Measurements from ENCODE around the gene HEXIM1.
"Not testable (repeated sequence)": the region's sequence is repeated elsewhere in the genome, so short reads cannot be mapped to it uniquely, and the experiment has no call there.

Gene HEXIM1

DNA sequence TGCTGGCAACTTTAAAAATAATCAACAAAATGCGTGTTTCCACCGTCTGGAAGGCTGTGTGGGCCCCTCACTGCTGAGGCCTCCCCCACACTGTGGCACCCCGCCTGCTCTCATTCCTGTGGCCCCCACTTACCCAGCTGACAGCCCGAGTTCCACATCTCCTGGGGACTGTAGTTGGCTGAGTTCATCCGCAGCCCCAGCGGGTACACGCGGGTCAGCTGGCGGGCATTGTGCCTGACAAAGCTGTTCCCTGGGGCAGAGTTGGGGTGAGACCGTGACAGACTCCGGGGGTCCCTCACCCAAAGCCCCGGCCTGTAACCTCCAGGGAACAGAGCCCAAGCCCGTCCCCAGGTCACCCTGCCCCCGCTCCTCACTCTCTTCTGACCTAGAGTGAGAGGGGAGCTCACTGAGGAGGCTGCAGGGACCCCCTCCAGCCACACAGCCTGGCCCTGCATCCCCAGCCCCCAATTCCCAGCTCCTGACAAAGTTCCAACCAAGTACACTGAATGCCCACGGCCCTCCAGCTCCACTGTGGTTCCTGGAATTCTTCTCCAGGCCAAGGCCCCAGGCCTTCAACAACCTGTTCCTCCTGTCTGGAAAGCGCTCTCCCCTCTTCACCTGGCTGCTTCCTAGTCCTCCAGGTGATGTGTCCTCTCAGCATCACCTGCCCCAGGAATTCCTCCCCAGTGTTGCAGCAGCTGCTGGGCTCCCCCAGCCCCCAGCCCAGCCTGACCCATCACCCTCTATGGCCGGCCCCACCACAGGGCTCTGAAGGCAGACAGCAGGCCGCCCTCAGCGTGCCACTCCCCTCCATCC lies 34.0 kb upstream of the HEXIM1 start:
- DNase-seq (ENCODE audit: low spot score) = no peak

DNA sequence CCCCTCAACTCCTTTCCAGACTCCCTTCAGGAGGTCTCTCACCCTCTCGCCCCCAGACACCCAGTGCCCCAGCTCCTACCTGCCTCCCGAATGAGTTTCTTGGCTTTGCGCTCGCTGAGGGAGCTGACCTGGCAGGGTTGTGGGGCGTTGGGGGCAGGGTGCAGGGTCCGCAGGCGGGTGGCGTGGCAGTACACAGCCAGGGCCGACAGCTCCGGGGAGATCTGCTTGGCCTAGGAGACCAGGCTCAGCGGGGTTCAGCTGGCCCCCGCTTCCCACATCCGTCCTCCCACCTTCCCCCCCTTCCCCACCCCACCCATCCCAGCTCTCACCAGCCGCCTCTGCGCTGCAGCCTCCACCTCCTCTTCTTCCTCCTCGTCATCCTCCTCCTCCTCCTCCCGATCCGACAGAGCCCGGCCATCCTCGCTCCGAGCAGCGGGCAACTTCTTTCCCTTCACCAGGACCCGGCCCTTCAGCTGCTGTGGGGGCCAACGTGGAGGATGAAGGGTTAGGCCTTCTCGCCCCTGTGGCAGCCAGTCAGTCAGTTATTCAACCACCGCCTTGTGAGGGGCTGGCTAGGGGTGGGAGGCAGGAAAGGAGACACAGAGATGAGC lies 33.2 kb upstream of the HEXIM1 start:
- DNase-seq (ENCODE audit: low spot score) = no peak

DNA sequence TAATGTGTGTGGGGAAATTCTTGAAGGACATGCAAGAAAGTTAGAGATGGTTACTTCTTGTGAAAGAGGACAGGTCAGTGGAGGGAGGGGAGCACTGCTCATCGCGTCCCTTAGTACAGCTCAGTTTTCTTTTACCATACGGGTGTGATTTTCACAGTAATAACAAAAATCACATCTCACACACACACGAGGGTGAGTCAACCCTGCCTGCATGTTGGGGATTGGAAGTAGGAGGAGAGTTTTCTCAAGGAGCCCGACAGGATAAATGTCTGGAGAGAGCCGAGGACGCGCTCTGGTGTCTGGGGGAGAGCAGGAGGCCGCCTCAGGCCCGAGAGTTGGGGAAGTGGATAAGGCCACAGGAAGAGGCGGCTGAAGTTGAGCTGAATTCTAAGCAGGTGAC lies 32.4 kb upstream of the HEXIM1 start:
- DNase-seq (ENCODE audit: low spot score) = no peak

DNA sequence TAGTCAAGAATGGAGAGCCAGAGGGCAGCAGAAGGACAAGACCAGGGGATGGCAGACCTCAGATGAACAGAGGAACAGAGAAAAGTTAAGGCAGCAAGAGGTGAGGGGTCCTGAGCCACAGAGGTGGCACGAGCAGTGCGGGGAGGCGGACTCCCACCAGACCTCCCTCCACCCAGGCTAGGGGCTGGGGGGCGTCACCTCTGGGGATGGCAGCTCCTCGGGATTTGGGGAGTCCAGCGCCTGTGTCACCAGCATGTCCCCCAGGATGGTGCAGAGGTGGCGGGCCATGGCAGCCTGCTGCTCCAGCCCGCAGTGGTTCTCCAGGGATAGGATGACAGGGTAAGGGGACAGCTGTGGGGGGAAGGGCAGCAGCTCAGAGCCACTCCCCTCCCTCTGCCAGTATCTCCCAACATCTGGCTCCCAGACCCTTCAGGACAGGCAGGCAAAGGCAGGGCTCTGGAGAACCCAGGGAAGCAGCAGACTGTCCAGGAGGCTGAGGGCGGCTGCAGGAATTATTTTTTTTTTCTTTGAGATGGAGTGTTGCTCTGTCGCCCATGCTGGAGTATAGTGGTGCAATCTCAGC lies 31.8 kb upstream of the HEXIM1 start:
- DNase-seq (ENCODE audit: low spot score) = no peak

DNA sequence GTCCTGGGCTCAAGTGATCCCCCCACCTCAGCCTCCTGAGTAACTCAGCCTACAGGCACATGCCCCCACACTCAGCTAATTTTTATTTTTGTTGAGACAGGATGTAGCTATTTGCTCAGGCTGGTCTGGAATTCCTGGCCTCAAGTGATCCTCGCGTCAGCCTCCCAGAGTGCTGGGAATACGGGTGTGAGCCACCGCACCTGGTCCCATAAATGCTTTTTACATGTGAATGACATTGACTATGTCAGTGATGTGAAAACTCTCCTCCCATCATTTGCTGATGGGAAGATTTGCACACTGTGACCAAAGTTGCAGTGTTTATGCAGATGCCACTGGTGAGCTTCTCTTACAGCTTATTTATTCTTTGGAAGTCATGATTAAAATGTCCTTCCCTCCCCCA lies 30.9 kb upstream of the HEXIM1 start:
- no peak for DNase-seq (ENCODE audit: low spot score)

DNA sequence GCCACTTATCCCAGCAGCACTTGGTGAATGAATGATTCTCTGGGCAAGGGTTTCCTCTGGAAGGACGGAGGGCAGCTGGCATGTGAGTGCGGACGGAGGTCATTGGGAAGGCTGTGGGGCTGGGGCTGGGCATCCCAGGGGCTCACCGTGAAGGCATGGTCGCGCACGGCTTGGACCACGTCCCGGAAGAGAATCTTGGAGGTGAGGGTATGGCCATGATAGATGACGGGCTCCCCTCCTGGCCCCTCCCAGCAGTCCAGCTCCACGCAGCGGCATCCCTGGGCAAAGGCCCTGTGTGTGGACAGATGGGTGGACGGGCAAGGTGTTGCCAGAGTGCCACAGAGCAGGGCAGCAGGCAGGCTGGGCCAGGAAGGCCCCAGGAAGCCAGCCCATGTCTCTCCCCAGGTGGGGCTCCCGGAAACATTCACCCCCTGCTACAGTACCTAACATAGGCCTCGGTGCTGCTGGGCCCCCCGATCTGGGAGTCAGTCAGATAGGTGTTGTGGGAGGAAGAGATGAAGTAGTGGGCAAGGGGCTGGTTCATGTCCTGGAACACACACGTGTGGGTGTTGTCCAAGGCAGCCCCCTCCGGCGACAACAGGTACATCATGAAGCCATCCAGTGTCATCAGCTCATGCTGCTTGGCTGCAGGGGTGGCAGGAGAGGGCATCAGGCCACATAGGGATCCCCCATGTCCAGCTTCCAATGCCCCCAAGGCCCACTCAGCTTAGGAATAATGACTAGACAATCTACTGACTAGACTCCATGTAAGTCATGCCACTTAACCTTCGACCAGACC lies 30.2 kb upstream of the HEXIM1 start:
- DNase-seq (ENCODE audit: low spot score) = no peak

DNA sequence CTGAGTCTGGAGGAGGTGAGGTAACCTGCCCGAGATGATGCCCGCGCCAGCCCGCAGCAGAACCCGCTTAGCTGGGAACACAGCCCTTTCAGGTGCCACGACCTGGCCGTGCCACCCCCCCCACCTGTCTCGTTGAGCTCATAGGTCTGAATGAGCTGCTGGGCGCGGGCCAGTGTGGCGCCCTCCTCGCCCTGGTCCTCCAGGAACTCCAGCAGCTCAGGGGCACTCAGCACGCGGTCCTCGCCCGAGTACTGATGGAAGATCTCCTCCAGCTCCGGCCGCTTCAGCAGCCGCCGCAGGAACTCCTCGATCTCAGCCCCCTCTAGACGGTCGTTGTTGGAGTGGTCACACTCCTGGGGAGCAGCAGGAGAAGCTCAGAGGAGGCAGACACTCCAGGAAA lies 29.6 kb upstream of the HEXIM1 start:
- DNase-seq (ENCODE audit: low spot score) = no peak

DNA sequence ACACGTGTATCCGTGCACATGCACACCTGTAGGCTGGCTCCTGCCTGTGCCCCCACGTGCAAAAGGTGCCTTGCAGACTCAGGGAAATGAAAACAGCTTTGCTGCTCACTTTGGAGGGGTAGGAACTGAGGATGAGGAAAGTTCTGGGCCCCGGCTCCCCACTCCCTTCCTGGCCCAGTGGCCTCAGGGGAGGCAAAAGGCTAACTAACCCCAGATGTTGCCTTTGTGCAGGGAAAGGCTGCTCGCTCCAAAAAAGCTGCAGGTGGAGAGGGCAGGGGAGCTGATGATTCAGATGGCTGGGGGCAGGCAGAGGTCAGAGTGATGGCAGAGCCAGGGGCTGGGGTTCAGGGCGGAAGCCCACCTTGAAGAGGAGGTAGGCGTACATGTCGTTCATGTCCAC lies 28.3 kb upstream of the HEXIM1 start:
- no peak for DNase-seq (ENCODE audit: low spot score)

DNA sequence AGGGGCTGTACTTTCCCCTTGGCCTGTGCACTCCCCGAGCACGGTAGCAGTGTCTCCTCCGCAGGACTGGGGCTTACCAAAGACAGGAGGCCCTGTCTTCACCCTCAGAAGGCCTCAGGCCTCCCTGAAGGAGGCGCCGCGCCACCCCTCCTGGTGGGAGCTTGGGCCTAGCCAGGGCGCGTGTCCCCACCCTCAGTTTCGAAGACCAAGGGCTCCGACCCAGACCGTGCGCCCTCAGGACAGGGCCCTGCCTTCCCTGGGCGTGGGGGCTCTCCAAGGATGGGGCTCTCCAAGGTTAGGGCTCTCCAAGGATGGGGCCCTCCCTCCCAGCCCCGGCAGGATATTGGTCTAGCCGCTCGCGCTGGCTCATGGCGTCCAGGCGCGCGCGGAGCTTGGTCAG lies 27.7 kb upstream of the HEXIM1 start:
- no peak for DNase-seq (ENCODE audit: low spot score)

DNA sequence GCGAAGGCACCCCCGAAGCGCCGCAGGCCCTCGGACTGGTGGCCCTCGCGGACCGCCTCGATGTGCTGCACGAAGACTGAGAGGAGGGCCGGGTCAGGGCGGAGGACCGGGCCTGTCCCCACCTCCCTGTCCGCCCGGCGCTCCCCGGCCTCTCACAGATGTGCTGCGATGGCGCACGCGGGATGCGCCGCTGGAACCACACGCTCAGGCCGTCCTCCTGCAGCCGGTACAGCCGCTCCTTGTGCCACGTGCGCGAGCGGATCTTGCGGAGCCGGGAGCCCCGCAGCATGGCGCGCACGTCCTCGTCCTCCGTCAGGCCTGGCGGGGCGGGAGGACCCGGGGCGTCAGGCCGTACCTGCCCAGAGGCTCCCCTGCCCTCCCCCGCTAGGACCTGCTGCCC lies 27.2 kb upstream of the HEXIM1 start:
- no peak for DNase-seq (ENCODE audit: low spot score)

DNA sequence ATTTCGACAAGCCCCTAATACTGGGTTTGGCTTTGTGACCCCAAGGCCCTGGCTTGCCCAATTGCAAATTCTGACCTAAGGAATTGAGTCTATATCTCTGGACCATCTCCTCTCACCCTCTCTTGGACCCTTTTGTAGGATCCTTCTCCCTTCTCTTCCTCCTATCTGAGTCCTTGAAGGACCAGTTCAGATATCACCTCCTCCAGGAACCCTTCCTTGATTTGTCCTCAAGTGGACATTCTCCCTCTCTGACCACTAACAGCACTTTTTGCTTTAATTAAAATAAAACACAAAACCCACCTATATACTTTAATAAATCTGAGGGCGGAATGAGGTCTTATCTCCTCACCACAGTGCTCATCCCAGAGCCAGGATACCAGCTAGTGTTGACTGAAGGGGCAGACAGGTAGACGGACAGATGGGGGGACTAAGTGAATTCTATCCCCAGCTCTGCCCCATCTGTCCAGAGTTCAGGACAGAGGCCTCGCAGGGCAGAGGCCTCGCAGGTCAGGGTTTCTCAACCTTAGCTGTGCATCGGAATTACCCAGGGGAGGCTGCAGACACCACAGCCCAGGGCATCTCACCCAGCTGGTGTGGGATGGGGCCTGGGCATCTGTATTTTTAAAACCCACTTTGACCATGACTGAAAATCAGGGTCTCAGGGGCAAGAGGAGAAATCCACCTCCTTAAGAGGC lies 25.1 kb upstream of the HEXIM1 start:
- DNase-seq (ENCODE audit: low spot score) = no peak

DNA sequence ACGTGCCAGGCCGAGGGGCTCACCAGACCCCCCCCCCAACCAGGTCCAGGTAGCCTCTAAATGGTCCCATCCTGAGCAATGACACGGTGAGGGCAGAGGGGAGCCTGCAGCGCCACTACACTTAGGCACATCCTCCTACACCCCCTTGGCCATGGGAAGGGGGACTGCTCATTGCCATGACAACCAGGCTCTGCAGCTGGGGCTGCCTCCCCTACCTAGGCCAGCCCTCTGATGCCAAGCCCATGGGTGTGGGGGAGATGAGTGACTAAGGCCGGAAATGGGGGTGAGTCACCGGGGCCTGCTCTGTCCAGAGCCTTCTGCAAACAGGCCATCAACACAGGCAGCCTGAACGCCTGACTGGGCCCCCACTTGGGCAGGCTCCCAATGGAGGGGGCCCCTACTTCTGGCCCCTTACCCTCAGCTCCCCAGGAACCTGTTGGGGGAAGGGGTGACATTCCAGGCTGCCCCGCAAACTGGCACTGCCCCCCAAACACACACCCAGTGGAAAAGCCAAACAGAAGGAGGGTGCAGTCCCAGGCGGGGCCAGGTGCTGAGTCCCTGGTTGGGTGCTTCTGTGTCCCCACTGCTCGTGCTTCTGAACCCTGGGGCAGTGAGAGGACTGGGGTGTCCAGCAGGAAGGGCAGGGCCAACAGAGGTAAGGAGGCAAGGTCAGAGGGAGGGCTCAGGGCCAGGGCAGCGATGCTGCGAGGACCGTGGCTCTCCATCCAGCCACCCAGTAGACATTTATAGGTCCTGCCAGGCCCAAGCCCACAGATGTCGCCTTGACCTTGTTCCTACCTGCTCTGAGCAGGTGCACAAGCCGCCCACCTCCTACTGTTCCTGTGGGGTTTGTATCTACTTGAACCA lies 24.1 kb upstream of the HEXIM1 start:
- DNase-seq (ENCODE audit: low spot score) = peak; percentile 93

DNA sequence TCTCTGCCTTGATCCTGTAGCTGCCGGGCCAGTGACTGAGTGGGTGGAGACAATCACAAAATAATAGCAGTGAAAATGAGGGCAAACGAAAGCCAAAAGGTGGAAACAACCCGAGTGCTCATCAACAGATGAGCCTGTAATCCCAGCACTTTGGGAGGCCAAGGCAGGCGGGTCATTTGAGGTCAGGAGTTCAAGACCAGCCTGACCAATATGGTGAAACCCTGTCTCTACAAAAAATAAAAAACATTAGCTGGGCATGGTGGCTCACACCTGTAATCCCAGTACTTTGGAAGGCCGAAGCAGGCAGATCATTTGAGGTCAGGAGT lies 23.5 kb upstream of the HEXIM1 start:
- not testable (repeated sequence) for DNase-seq (ENCODE audit: low spot score)

DNA sequence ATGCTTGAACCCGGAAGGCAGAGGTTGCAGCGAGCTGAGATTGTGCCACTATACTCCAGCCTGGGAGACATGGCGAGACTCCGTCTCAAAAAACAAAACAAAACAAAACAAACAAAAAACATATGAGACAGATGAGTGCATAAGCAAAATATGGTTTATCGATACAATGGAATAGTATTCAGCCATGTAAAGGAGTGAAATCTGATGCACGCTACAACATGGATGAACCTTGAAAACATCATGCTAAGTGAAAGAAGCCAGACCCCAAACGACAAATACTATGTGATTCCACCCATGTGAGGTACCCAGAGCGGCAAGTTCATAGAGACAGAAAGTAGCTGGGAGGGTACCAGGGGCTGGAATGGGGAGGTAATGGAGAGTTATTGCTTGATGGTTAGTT lies 22.8 kb upstream of the HEXIM1 start:
- no peak for DNase-seq (ENCODE audit: low spot score)

DNA sequence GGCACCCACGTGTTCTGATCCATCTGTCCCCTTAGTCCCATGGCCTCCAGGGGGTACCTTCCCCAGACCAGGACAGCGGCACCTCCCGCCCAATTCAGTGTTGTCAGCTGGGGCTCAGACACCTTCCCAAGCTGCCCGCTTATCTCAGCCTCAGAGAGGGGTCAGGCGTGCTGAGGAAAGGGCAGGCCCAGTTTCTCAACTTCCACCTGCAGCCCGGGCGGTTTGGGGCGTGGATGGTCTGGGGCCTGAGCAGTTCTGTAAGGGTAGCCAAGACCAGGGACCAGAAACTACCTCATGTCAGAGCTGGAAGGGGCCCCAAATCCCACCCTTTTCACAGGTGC lies 21.1 kb upstream of the HEXIM1 start:
- DNase-seq (ENCODE audit: low spot score) = no peak

DNA sequence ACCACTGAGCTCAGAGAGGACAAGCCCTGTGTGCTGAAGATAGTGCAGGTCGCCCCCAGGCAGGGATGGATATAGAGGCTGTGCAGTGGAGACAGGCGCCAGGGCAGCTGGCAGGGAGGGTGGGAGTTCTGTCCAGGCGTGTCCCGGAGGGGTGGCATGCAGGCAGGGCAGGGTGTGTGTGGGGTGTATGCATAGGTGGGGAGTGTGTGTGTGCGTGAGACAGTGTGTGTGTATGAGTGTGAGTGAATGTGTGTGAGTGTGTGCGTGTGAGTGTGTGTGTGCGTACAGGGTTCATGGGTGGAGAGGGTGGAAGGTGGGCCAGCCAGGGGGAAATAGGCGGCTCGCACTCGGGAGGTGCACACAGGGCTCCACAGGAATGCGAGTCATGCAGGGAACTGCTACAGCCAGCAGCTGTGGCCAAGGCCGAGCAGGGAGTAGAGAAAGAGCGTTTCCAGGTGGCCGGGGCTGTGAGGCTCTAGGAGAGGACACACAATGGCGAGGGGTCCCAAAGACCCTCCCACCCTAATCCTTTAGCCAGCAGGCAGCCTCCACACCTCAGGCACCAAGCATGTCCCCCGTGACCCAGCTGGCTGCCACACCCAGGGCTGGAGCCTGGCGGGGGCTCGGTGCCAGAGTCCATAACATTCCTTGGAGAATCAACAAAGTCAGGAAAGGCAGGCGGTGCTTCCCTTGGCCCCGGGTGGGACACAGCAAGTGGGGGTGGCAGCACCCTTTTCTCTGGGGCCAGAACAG lies 20.6 kb upstream of the HEXIM1 start:
- peak; percentile 55 for DNase-seq (ENCODE audit: low spot score)

DNA sequence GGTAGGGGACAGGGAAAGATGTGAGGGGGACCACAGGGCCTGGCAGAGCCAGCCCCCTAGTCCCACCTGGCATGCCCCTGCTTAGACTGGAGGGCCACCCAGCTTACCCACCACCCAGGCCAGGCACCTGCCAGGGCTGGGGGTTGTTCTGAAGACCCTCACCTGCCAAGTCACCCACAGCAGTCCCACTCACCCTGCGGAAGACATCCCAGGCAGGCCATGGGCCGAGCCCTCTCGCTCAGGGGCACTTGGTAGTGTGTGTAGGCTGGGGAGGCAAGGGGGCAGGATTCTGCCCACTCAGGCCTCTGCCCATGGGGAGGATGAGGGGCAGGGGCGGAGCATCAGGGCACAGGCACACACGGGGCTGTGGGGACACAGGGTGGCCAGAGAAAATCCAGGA lies 19.9 kb upstream of the HEXIM1 start:
- no peak for DNase-seq (ENCODE audit: low spot score)

DNA sequence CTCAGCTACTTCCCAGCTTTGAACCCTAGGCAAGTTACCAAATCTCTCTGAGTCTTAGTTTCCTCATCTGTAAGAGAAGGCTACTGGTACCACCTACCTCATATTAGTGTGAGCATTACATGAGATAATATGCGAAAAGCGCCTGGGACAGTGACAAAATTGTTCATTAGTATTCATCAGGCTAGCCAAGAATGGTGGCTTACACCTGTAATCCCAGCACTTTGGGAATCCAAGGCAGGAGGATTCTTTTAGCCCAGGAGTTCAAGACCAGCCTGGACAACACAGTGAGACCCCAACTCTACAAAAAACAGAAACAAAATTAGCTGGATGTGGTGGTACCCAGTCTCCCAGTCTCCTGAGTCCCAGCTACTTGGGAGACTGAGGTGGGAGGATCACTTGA lies 19.3 kb upstream of the HEXIM1 start:
- DNase-seq (ENCODE audit: low spot score) = no peak

DNA sequence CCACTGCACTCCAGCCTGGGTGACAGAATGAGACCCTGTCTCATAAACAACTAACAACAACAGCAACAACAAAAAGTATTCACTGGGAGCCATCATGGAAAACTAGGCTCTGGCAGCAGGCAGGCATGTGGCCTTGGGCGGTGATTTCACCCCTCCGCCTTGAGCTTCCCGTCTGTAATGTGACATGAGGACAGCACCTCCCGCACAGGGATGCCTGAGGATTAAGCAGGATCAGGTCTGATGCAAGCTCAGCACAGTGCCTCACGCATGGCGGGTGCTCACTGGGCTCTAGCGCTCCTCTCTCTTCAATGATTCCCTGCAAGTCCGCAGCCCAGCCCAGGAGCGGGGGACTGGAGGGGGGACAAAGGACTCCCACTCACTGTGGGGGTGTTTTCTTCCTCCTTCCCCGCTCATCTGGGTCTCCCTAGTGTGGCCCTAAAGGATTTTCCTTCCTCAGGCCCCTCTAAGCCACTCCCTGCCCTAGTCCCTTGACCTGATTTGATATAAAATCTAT lies 18.8 kb upstream of the HEXIM1 start:
- no peak for DNase-seq (ENCODE audit: low spot score)

DNA sequence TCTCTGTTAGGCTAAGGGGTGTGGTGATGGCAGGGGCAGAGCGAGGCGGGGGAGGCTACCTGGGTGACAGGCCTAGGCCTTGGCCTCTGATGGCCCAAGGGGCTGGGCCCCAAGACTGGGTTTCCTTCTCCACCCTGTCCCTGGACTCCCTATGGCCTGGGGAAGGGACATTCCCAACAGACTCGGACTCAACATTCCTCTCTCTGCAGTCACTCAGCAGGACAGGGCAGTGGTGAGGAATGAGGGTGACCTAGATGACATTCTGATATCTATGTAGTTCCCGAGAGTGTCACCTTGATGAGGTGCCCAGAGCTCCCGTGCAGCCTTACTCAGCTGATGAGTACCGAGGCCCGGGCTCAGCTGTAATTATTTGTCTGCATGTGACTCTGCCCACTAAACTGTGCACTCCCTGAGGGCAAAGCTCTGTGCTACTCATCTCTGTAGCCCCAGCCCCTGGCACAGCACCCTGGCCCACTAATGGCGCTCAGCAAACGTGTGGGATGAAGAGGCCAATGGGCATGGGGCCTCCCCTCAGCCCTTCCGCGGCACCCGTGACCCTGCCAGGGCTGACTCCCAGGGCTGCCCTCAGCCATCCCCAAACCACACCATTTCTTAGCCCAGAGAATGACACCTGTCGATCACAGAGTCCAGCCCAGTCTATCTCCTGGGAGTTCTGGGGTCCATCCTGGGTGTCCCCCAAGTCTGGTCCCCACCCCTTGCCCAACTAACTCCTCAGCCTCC lies 18.2 kb upstream of the HEXIM1 start:
- DNase-seq (ENCODE audit: low spot score) = no peak
